B cell (primary cell): ENCODE measurements around the gene SRSF6. TPM values are rescaled to one million over a fixed set of nuclear protein-coding genes. Genes with fewer than 3 reads are reported as not detected.

Source experiments
- ATAC-seq: fragments of 200-7000 bp; cut with Tn5 transposase; one replicate; pipeline ENCODE4 v1.10.0; 2021; ENCODE audit warnings: low read depth, mild to moderate bottlenecking, moderate number of reproducible peaks, moderate library complexity
- CTCF ChIA-PET: fragments of 350-600 bp; sonication (Branson Sonifier 250); formaldehyde crosslinking; loops from one replicate; lab custom pipeline; 2021; ENCODE audit warnings: antibody characterized with exemption, inconsistent platforms; lab: Charles Lee
- POLR2A ChIA-PET: fragments of 350-600 bp; sonication (Branson Sonifier 250); formaldehyde crosslinking; loops from one replicate; lab custom pipeline; 2021; ENCODE audit warnings: antibody characterized with exemption; lab: Charles Lee
- DNase-seq: peaks from one replicate; pipeline ENCODE4 v3.0.0; 2013
- H2AFZ ChIP-seq: 2 replicates; pipeline ENCODE4 v1.6.1; 2012; ENCODE audit warnings: mild to moderate bottlenecking, low read depth, low read length; ENCODE audit not compliant: insufficient read depth, poor library complexity, severe bottlenecking
- H3K27ac ChIP-seq, 2 donors: 1 replicate in 1 of 2; 2 replicates in 1 of 2; pipeline ENCODE4 v1.5.1; 2012 to 2013; ENCODE audit warnings: low read length in 2 of 2, mild to moderate bottlenecking in 2 of 2, moderate library complexity in 1 of 2
- H3K27me3 ChIP-seq, 4 experiments: fragments of 200-600 bp in 1 of 4; sonication (generic) in 1 of 4; replicated peaks in 1 of 4; 1 replicate in 2 of 4; 2 replicates in 2 of 4; pipeline versions ENCODE4 v1.6.1 to v1.7.0; 2013 to 2016; ENCODE audit warnings: low read length in 3 of 4, mild to moderate bottlenecking in 2 of 4, mixed read lengths in 1 of 4, moderate library complexity in 1 of 4; ENCODE audit not compliant: insufficient read depth in 4 of 4, control insufficient read depth in 3 of 4; ENCODE audit errors: control extremely low read depth in 1 of 4
- H3K36me3 ChIP-seq, 2 experiments: replicated peaks in 1 of 2; 1 replicate in 1 of 2; 2 replicates in 1 of 2; pipeline versions ENCODE4 v1.6.1 to v1.7.1; 2013; ENCODE audit warnings: low read length in 1 of 2; ENCODE audit not compliant: insufficient read depth in 2 of 2, control insufficient read depth in 1 of 2; ENCODE audit errors: control extremely low read depth in 1 of 2, extremely low read depth in 1 of 2
- H3K4me1 ChIP-seq, 2 donors: fragments of 200-600 bp in 1 of 2; sonication (generic) in 1 of 2; 1 replicate in 1 of 2; 2 replicates in 1 of 2; pipeline versions ENCODE4 v1.5.1 to v1.6.1; 2013 to 2017; ENCODE audit warnings: low read length in 2 of 2; ENCODE audit not compliant: control insufficient read depth in 2 of 2, insufficient read depth in 2 of 2
- H3K4me2 ChIP-seq: replicated peaks from 2 replicates; pipeline ENCODE3; 2012; ENCODE audit warnings: mild to moderate bottlenecking, low read depth, low read length; ENCODE audit not compliant: poor library complexity, severe bottlenecking
- H3K4me3 ChIP-seq, 5 experiments: fragments of 200-600 bp in 1 of 5; sonication (generic) in 1 of 5; 1 replicate in 3 of 5; 2 replicates in 2 of 5; pipeline versions ENCODE4 v1.5.1 to v1.7.0; 2011 to 2016; ENCODE audit warnings: low read length in 4 of 5, mild to moderate bottlenecking in 4 of 5, low read depth in 2 of 5, control low read depth in 1 of 5, moderate library complexity in 1 of 5; ENCODE audit not compliant: insufficient read depth in 1 of 5; ENCODE audit errors: control extremely low read depth in 1 of 5, extremely low read depth in 1 of 5
- H3K79me2 ChIP-seq: fragments of 200-600 bp; sonication (generic); one replicate; pipeline ENCODE4 v1.6.0; 2016; ENCODE audit warnings: low read length; ENCODE audit not compliant: control insufficient read depth, insufficient read depth
- H3K9ac ChIP-seq: fragments of 200-600 bp; sonication (generic); 2 replicates; pipeline ENCODE4 v1.6.1; 2017; ENCODE audit warnings: mild to moderate bottlenecking, low read length, moderate library complexity
- H3K9me3 ChIP-seq, 3 donors: one replicate each; pipeline versions ENCODE4 v1.6.1 to v1.7.1; 2013; ENCODE audit warnings: low read length in 2 of 3; ENCODE audit not compliant: control insufficient read depth in 2 of 3, insufficient read depth in 1 of 3; ENCODE audit errors: control extremely low read depth in 1 of 3
- H4K20me1 ChIP-seq: 2 replicates; pipeline ENCODE4 v1.6.0; 2012; ENCODE audit warnings: mild to moderate bottlenecking, low read length; ENCODE audit not compliant: insufficient read depth, control insufficient read depth, poor library complexity, severe bottlenecking
- H3K27ac Mint-ChIP-seq: one replicate; pipeline ENCODE4 v1.8.0; 2021; ENCODE audit warnings: mixed read lengths
- H3K27me3 Mint-ChIP-seq: one replicate; pipeline ENCODE4 v1.8.0; 2021; ENCODE audit warnings: mixed read lengths
- H3K4me1 Mint-ChIP-seq: one replicate; pipeline ENCODE4 v1.8.0; 2021; ENCODE audit warnings: mixed read lengths
- H3K4me3 Mint-ChIP-seq: one replicate; pipeline ENCODE4 v1.8.0; 2021; ENCODE audit warnings: mixed read lengths
- H3K9me3 Mint-ChIP-seq: one replicate; pipeline ENCODE4 v1.8.0; 2022; ENCODE audit warnings: mixed read lengths; ENCODE audit not compliant: insufficient read depth
- EZH2 ChIP-seq: IDR thresholded peaks from 2 replicates; pipeline ENCODE4 v1.6.1; 2012; ENCODE audit warnings: borderline replicate concordance, low read depth, mild to moderate bottlenecking, moderate library complexity, low read length; ENCODE audit not compliant: insufficient read depth, poor library complexity, severe bottlenecking
- WGBS: methylation state at CpG from one replicate; pipeline ENCODE4 v1.1.5; 2013; ENCODE audit warnings: missing lambda C conversion rate; ENCODE audit not compliant: insufficient coverage; 5-methylcytosine and 5-hydroxymethylcytosine counted together
- intact Hi-C: fragments of 100-400 bp; cut with micrococcal nuclease; formaldehyde crosslinking; loops from one replicate; pipeline ENCODE4 v1.10.0; 2022
- polyA plus RNA-seq: library from polyadenylated mRNA; depleted of rRNA; stranded (reverse); fragments of >200 nt; gene quantifications from 2 replicates; pipeline ENCODE4 v1.2.3, GENCODE V29; 2012
- total RNA-seq, 2 donors: library from RNA; stranded (reverse); fragments of 120-200 nt in 1 of 2; gene quantifications; 1 replicate in 1 of 2; 2 replicates in 1 of 2; pipeline versions ENCODE4 v1.2.3 to v1.2.4, GENCODE V29; 2013 to 2022
- TF ChIP-seq, protein P1 (sequence below): fragments of 200-600 bp; IDR thresholded peaks from one replicate; pipeline ENCODE4 v1.8.0; 2022; ENCODE audit warnings: antibody characterized with exemption, mild to moderate bottlenecking

SRSF6 gene
- total and polyA plus RNA-seq, 2 donors (not counting 1 experiment from before 2014, with no cell fraction given), result 201 to 296 TPM

DNA sequence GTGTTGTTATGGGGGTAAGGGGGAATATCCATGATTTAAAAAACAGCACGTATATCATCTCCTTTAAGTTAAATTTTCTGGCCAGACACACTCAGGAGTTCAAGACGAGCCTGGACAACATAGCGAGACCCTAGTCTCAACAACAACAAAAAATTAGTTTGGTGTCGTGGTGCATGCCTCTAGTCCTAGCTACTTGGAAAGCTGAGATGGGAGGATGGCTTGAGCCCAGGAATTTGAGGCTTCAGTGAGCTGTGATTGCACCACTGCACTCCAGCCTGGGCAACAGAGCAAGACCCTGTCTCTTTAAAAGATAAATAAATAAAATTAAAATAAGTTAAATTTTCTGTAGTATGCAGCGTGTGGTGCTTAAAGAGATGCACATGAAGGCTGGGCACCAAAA lies 31.5 kb upstream of the SRSF6 start:
- Histone ChIP-seq H2AFZ (no peak overlapping the region), H3K36me3 (no peaks in the 10 kb centered on the region), H3K9me3 (peaks cover 0 to 11% (median 0%) of the 10 kb centered on the region in 3 donors), H3K4me1 (no peaks in the 10 kb centered on the region), H3K79me2 (no peaks in the 10 kb centered on the region), H3K9ac (no peak overlapping the region), H3K4me2 (no peak overlapping the region), H3K4me3 (no peak overlapping the region), H4K20me1 (no peaks in the 10 kb centered on the region), H3K27ac (no peak overlapping the region), H3K27me3 (peaks cover 0 to 8% (median 0%) of the 10 kb centered on the region in 4 experiments)
- Mint-ChIP-seq H3K27me3 (peaks cover 41% of the 10 kb centered on the region), H3K27ac (no peak overlapping the region), H3K4me3 (no peak overlapping the region), H3K4me1 (no peaks in the 10 kb centered on the region), H3K9me3 (peaks cover 2% of the 10 kb centered on the region)
- POLR2A ChIA-PET, result no interaction called here
- WGBS, result 88% methylated on average over 3 of the region's 5 CpGs
- CTCF ChIA-PET, result no interaction called here
- TF ChIP-seq EZH2, result no peak
- TF ChIP-seq, protein P1, sequence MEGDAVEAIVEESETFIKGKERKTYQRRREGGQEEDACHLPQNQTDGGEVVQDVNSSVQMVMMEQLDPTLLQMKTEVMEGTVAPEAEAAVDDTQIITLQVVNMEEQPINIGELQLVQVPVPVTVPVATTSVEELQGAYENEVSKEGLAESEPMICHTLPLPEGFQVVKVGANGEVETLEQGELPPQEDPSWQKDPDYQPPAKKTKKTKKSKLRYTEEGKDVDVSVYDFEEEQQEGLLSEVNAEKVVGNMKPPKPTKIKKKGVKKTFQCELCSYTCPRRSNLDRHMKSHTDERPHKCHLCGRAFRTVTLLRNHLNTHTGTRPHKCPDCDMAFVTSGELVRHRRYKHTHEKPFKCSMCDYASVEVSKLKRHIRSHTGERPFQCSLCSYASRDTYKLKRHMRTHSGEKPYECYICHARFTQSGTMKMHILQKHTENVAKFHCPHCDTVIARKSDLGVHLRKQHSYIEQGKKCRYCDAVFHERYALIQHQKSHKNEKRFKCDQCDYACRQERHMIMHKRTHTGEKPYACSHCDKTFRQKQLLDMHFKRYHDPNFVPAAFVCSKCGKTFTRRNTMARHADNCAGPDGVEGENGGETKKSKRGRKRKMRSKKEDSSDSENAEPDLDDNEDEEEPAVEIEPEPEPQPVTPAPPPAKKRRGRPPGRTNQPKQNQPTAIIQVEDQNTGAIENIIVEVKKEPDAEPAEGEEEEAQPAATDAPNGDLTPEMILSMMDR, result no peak
- ATAC-seq (no peak), DNase-seq (no peak)
- intact Hi-C loops, result no loop called here

GRCh38 chr20:43430265-43431133 lies 27.2 kb upstream of the SRSF6 start:
- Histone ChIP-seq H3K4me3 (no peak overlapping the region), H3K79me2 (no peaks in the 10 kb centered on the region), H3K4me1 (no peaks in the 10 kb centered on the region), H4K20me1 (no peaks in the 10 kb centered on the region), H3K27ac (no peak overlapping the region), H3K36me3 (no peaks in the 10 kb centered on the region), H3K27me3 (peaks cover 0 to 8% (median 0%) of the 10 kb centered on the region in 4 experiments), H3K9ac (no peak overlapping the region), H3K4me2 (no peak overlapping the region), H2AFZ (no peak overlapping the region), H3K9me3 (no peaks in the 10 kb centered on the region)
- intact Hi-C loops, result no loop called here
- Mint-ChIP-seq H3K9me3 (no peaks in the 10 kb centered on the region), H3K4me3 (no peak overlapping the region), H3K27me3 (peaks cover 39% of the 10 kb centered on the region), H3K27ac (no peak overlapping the region), H3K4me1 (no peaks in the 10 kb centered on the region)
- no peak for TF ChIP-seq EZH2
- TF ChIP-seq, protein P1, result no peak
- ChIA-PET POLR2A (no interaction called here), CTCF (no interaction called here)
- no peak for ATAC-seq
- WGBS, result 39% methylated on average over 3 of the region's 10 CpGs
- DNase-seq, result no peak
